Kidney (tissue), 14 donors: ENCODE results near the gene ETS1. TPM values are rescaled to one million over a fixed set of nuclear protein-coding genes. Genes with fewer than 3 reads are reported as not detected.
A peak's percentile ranks its signal among the peaks of the same experiment; 100 is the strongest.

ENCODE experiments used
- DNase-seq, 5 donors: peaks; one replicate each; pipeline ENCODE4 v3.0.0-alpha.2; 2013 to 2020
- FAIRE-seq: peaks from 2 replicates; lab custom pipeline; 2012; peaks lifted over from hg19 to GRCh38; lab: Jason Lieb, UNC
- H3K27ac ChIP-seq, 2 donors: one replicate each; pipeline ENCODE4 v1.7.0; 2013; ENCODE audit warnings: low read depth in 2 of 2, low read length in 2 of 2, inconsistent platforms in 1 of 2
- H3K27me3 ChIP-seq: one replicate; pipeline ENCODE4 v1.7.1; 2013; ENCODE audit warnings: low read length, inconsistent platforms; ENCODE audit not compliant: control insufficient read depth, insufficient read depth
- H3K36me3 ChIP-seq, 3 donors: one replicate each; pipeline versions ENCODE4 v1.7.0 to v1.7.1; 2013; ENCODE audit warnings: low read length in 3 of 3, control low read depth in 1 of 3, inconsistent platforms in 1 of 3; ENCODE audit not compliant: insufficient read depth in 3 of 3, control insufficient read depth in 2 of 3
- H3K4me1 ChIP-seq, 3 donors: one replicate each; pipeline versions ENCODE4 v1.7.0 to v1.7.1; 2013; ENCODE audit warnings: low read length in 3 of 3, inconsistent platforms in 1 of 3, low read depth in 1 of 3; ENCODE audit not compliant: control insufficient read depth in 2 of 3, insufficient read depth in 2 of 3
- H3K4me3 ChIP-seq, 3 donors: one replicate each; pipeline versions ENCODE4 v1.7.0 to v1.8.1; 2013; ENCODE audit warnings: low read length in 3 of 3, control low read depth in 1 of 3, inconsistent platforms in 1 of 3
- H3K9ac ChIP-seq, 3 donors: one replicate each; pipeline versions ENCODE4 v1.7.0 to v1.7.1; 2013; ENCODE audit warnings: low read length in 3 of 3, control low read depth in 1 of 3, inconsistent platforms in 1 of 3
- H3K9me3 ChIP-seq, 3 donors: one replicate each; pipeline versions ENCODE4 v1.7.0 to v1.7.1; 2013; ENCODE audit warnings: low read length in 3 of 3, control low read depth in 1 of 3, inconsistent platforms in 1 of 3; ENCODE audit not compliant: control insufficient read depth in 2 of 3, insufficient read depth in 1 of 3
- CTCF ChIP-seq: IDR thresholded peaks from 3 replicates; pipeline ENCODE4 v1.5.1; 2012; ENCODE audit warnings: mild to moderate bottlenecking, moderate library complexity, borderline replicate concordance; ENCODE audit not compliant: insufficient read depth; ENCODE audit errors: extremely low read depth
- intact Hi-C: fragments of 100-400 bp; cut with DNase I; formaldehyde crosslinking; loops from one replicate; pipeline ENCODE4 v1.11.1; 2022
- polyA plus RNA-seq: library from polyadenylated mRNA; stranded (reverse); fragments of 350-450 nt; fragmentation: Illumina TruSeq; extraction: RNeasy Lipid Tissue Mini Kit (QIAGEN cat#74804); gene quantifications from one replicate; pipeline ENCODE4 v1.2.3, GENCODE V29; 2014; ENCODE audit warnings: low read depth, low replicate concordance; ENCODE audit not compliant: insufficient read depth
- total RNA-seq: library from RNA; stranded (reverse); fragmentation: NEBNext Ultra II Directional; extraction: Animal tissue kit (Norgen Biotek cat#: 25700); gene quantifications from one replicate; pipeline ENCODE4 v1.2.1, GENCODE V29; 2021
- donor health status: control.
- donor health status: control.
- donor health status: control.
- donor health status: control.
- donor health status: control.
- donor health status: DM: yes; HTN: yes; CAD: no.
- donor health status: Normal renal cell carcinoma (clear cell type).

ETS1 gene
- total and polyA plus RNA-seq, 2 donors from 2014 or later: 23.5 to 124 TPM

DNA sequence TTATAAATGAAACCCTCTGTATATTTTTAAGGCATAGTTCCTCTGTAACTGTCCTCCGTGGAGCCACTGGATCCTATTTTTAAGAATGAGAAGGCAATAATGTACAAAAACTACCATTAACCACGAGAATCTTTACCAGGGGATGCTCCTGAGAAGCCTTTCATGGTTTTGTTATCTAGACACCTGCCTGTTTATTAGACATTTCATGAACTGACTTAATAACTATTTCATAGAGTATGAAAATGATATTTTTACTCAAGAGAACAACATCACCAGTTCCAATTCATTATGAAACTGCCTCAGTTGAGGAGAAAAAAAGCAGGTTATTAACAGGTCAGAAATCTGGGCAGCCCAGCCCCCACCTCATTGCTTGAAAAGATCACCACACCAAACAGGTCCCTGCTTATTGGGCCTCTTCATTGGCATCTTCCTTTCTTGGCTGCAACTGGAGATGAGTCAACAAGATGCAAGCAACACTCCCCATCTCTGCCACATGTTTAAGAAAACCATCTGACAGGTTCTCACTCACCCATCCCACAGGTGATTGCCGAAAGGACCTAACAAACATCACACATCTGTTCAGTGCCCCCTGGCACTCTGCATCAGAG lies 27.8 kb downstream of the ETS1 start:
- FAIRE-seq: no peak
- no peaks in the 10 kb centered on the region for H3K36me3 ChIP-seq
- no peak for DNase-seq
- no peak overlapping the region for H3K27ac ChIP-seq
- TF ChIP-seq CTCF: no peak
- intact Hi-C loops: no loop called here
- no peak overlapping the region for H3K4me3 ChIP-seq
- no peaks in the 10 kb centered on the region for H3K9me3 ChIP-seq
- peaks cover 0 to 12% (median 0%) of the 10 kb centered on the region in 3 donors for H3K4me1 ChIP-seq
- H3K9ac ChIP-seq: no peak overlapping the region
- no peaks in the 10 kb centered on the region for H3K27me3 ChIP-seq

DNA sequence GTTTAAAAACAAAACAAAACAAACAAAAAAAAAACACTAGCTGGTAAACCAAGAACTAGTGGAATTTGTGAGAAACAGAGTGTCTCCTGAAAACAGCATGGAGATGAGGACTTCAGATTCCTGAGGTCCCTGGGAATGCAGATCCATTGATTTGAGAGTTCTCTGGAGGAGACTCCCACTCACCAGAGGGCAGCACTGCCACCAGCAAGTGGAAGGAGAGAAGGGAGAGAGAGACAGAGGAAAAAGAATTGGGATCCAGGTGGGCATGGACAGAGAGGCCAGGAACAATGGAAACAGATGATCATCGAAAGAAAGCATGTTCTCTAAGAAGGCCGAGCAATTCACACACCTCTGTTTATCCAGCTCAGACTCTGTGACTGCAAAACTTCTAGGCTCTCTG lies 31.8 kb downstream of the ETS1 start:
- Histone ChIP-seq H3K9me3 (no peaks in the 10 kb centered on the region), H3K4me3 (no peak overlapping the region), H3K27ac (no peak overlapping the region), H3K27me3 (no peaks in the 10 kb centered on the region), H3K4me1 (peaks cover 3 to 5% (median 4%) of the 10 kb centered on the region in 3 donors), H3K36me3 (no peaks in the 10 kb centered on the region), H3K9ac (no peak overlapping the region)
- TF ChIP-seq CTCF: peak; percentile 33
- FAIRE-seq (no peak), DNase-seq (no peak)
- intact Hi-C loops: no loop called here

GRCh38 chr11:128553662-128554362 lies 33.5 kb downstream of the ETS1 start:
- H3K36me3 ChIP-seq: no peaks in the 10 kb centered on the region
- DNase-seq: peak in 3 of 5 donors; percentile 56 to 93 (median 72)
- no peak overlapping the region for H3K27ac ChIP-seq
- H3K4me3 ChIP-seq: no peak overlapping the region
- H3K9ac ChIP-seq: no peak overlapping the region
- FAIRE-seq: no peak
- H3K9me3 ChIP-seq: no peaks in the 10 kb centered on the region
- peak; percentile 8 for TF ChIP-seq CTCF
- peaks cover 3 to 8% (median 4%) of the 10 kb centered on the region in 3 donors for H3K4me1 ChIP-seq
- no peaks in the 10 kb centered on the region for H3K27me3 ChIP-seq
- intact Hi-C loops: no loop called here
